Activated CD4-positive, alpha-beta T cell treated with anti-CD3 and anti-CD28 coated beads, Interleukin-2, amount 10 ng/mL, durations not matched to agents 24 days and 14 days (primary cell): Measurements from ENCODE around the gene PHTF2. TPM values are rescaled to one million over a fixed set of nuclear protein-coding genes. Genes with fewer than 3 reads are reported as not detected.

ENCODE experiments used
- DNase-seq: peaks from one replicate; pipeline ENCODE4 v3.0.0; 2022
- H3K27ac Mint-ChIP-seq: one replicate; pipeline ENCODE4 v1.8.0; 2022; ENCODE audit warnings: mild to moderate bottlenecking, mixed read lengths
- H3K27me3 Mint-ChIP-seq: one replicate; pipeline ENCODE4 v1.8.0; 2022; ENCODE audit warnings: mixed read lengths
- H3K36me3 Mint-ChIP-seq: one replicate; pipeline ENCODE4 v1.8.0; 2022; ENCODE audit warnings: low read depth, mild to moderate bottlenecking, mixed read lengths
- H3K4me1 Mint-ChIP-seq: one replicate; pipeline ENCODE4 v1.8.0; 2021; ENCODE audit warnings: mixed read lengths
- H3K4me3 Mint-ChIP-seq: one replicate; pipeline ENCODE4 v1.8.0; 2022; ENCODE audit warnings: mild to moderate bottlenecking, moderate library complexity, mixed read lengths
- H3K9me3 Mint-ChIP-seq: one replicate; pipeline ENCODE4 v1.8.0; 2021; ENCODE audit warnings: mixed read lengths
- intact Hi-C: fragments of 100-400 bp; cut with micrococcal nuclease; formaldehyde crosslinking; loops from one replicate; pipeline ENCODE4 v1.15.1; 2023
- total RNA-seq: library from RNA; stranded (reverse); gene quantifications from 2 replicates; pipeline ENCODE4 v1.2.3, GENCODE V29; 2022

Gene PHTF2
- total RNA-seq, 1 donor from 2014 or later = 32.1 TPM

- no peak overlapping the region for H3K4me3 Mint-ChIP-seq
- no peaks in the 10 kb centered on the region for H3K9me3 Mint-ChIP-seq
- H3K27ac Mint-ChIP-seq = no peak overlapping the region
- peaks cover 4% of the 10 kb centered on the region for H3K36me3 Mint-ChIP-seq
- DNase-seq = no peak
- peaks cover 8% of the 10 kb centered on the region for H3K4me1 Mint-ChIP-seq
- intact Hi-C loops = no loop called here
- H3K27me3 Mint-ChIP-seq = no peaks in the 10 kb centered on the region
Observed at GRCh38 chr7:77888998-77889397, 90.4 kb downstream of the PHTF2 start.

- intact Hi-C loops = no loop called here
- H3K27me3 Mint-ChIP-seq = no peaks in the 10 kb centered on the region
- H3K27ac Mint-ChIP-seq = no peak overlapping the region
- no peak for DNase-seq
- peaks cover 2% of the 10 kb centered on the region for H3K4me1 Mint-ChIP-seq
- no peak overlapping the region for H3K4me3 Mint-ChIP-seq
- no peaks in the 10 kb centered on the region for H3K9me3 Mint-ChIP-seq
- H3K36me3 Mint-ChIP-seq = peaks cover 2% of the 10 kb centered on the region
Observed at GRCh38 chr7:77893813-77894212, 95.2 kb downstream of the PHTF2 start.

GRCh38 chr7:77894574-77895091, 96.1 kb downstream of the PHTF2 start:
- Mint-ChIP-seq H3K27me3 (no peaks in the 10 kb centered on the region), H3K4me1 (peaks cover 4% of the 10 kb centered on the region), H3K27ac (no peak overlapping the region), H3K36me3 (peaks cover 2% of the 10 kb centered on the region), H3K9me3 (no peaks in the 10 kb centered on the region), H3K4me3 (no peak overlapping the region)
- intact Hi-C loops = loop anchor here (5.0 kb wide), 1 partner anchor 97 kb away; the partner anchor contains the start of genes PHTF2 and TMEM60
- no peak for DNase-seq

- H3K9me3 Mint-ChIP-seq = no peaks in the 10 kb centered on the region
- H3K36me3 Mint-ChIP-seq = peaks cover 3% of the 10 kb centered on the region
- peaks cover 6% of the 10 kb centered on the region for H3K4me1 Mint-ChIP-seq
- H3K27ac Mint-ChIP-seq = no peak overlapping the region
- no peak for DNase-seq
- intact Hi-C loops = loop anchor here (5.0 kb wide), 1 partner anchor 99 kb away; the partner anchor contains the start of genes PHTF2 and TMEM60
- H3K27me3 Mint-ChIP-seq = no peaks in the 10 kb centered on the region
- no peak overlapping the region for H3K4me3 Mint-ChIP-seq
Observed at GRCh38 chr7:77895905-77896304, 97.3 kb downstream of the PHTF2 start.

GRCh38 chr7:77897004-77897547, 98.5 kb downstream of the PHTF2 start:
- Mint-ChIP-seq H3K27ac (no peak overlapping the region), H3K27me3 (no peaks in the 10 kb centered on the region)
- intact Hi-C loops = loop anchor here (5.0 kb wide), 1 partner anchor 100 kb away; the partner anchor contains the start of genes PHTF2 and TMEM60

GRCh38 chr7:77899516-77899915, 100.9 kb downstream of the PHTF2 start:
- Mint-ChIP-seq H3K27me3 (no peaks in the 10 kb centered on the region), H3K4me1 (peaks cover 9% of the 10 kb centered on the region), H3K27ac (no peak overlapping the region), H3K4me3 (no peak overlapping the region), H3K36me3 (peaks cover 10% of the 10 kb centered on the region), H3K9me3 (no peaks in the 10 kb centered on the region)
- intact Hi-C loops = loop anchor here (5.0 kb wide), 1 partner anchor 102 kb away; the partner anchor contains the start of genes PHTF2 and TMEM60
- DNase-seq = no peak

More at GRCh38 chr7:77897004-77897547, 98.5 kb downstream of the PHTF2 start:
- no peak overlapping the region for H3K4me3 Mint-ChIP-seq
- peaks cover 6% of the 10 kb centered on the region for H3K36me3 Mint-ChIP-seq
- no peak for DNase-seq
- H3K9me3 Mint-ChIP-seq = no peaks in the 10 kb centered on the region
- H3K4me1 Mint-ChIP-seq = peaks cover 6% of the 10 kb centered on the region

- H3K36me3 Mint-ChIP-seq = peaks cover 10% of the 10 kb centered on the region
- no peak for DNase-seq
- no peaks in the 10 kb centered on the region for H3K27me3 Mint-ChIP-seq
- no peak overlapping the region for H3K27ac Mint-ChIP-seq
- no peaks in the 10 kb centered on the region for H3K9me3 Mint-ChIP-seq
- no peak overlapping the region for H3K4me3 Mint-ChIP-seq
- peaks cover 12% of the 10 kb centered on the region for H3K4me1 Mint-ChIP-seq
- intact Hi-C loops = no loop called here
Observed at GRCh38 chr7:77903597-77903996, 105.0 kb downstream of the PHTF2 start.

GRCh38 chr7:77904252-77904651, 105.7 kb downstream of the PHTF2 start:
- no peak overlapping the region for H3K4me3 Mint-ChIP-seq
- no peaks in the 10 kb centered on the region for H3K9me3 Mint-ChIP-seq
- DNase-seq = no peak
- no peak overlapping the region for H3K27ac Mint-ChIP-seq
- H3K36me3 Mint-ChIP-seq = peaks cover 10% of the 10 kb centered on the region
- H3K4me1 Mint-ChIP-seq = peaks cover 9% of the 10 kb centered on the region
- no peaks in the 10 kb centered on the region for H3K27me3 Mint-ChIP-seq
- intact Hi-C loops = no loop called here

GRCh38 chr7:77907281-77907680, 108.7 kb downstream of the PHTF2 start:
- no peak overlapping the region for H3K27ac Mint-ChIP-seq
- peaks cover 10% of the 10 kb centered on the region for H3K4me1 Mint-ChIP-seq
- H3K4me3 Mint-ChIP-seq = no peak overlapping the region
- intact Hi-C loops = no loop called here
- H3K9me3 Mint-ChIP-seq = no peaks in the 10 kb centered on the region
- H3K36me3 Mint-ChIP-seq = peaks cover 5% of the 10 kb centered on the region
- DNase-seq = no peak
- no peaks in the 10 kb centered on the region for H3K27me3 Mint-ChIP-seq

- H3K36me3 Mint-ChIP-seq = peaks cover 3% of the 10 kb centered on the region
- intact Hi-C loops = no loop called here
- H3K4me3 Mint-ChIP-seq = no peak overlapping the region
- no peak overlapping the region for H3K27ac Mint-ChIP-seq
- peaks cover 10% of the 10 kb centered on the region for H3K4me1 Mint-ChIP-seq
- no peaks in the 10 kb centered on the region for H3K9me3 Mint-ChIP-seq
- DNase-seq = no peak
- H3K27me3 Mint-ChIP-seq = no peaks in the 10 kb centered on the region
Observed at GRCh38 chr7:77908664-77909063, 110.1 kb downstream of the PHTF2 start.

- DNase-seq = no peak
- Mint-ChIP-seq H3K9me3 (no peaks in the 10 kb centered on the region), H3K36me3 (peaks cover 3% of the 10 kb centered on the region), H3K27me3 (no peaks in the 10 kb centered on the region), H3K27ac (no peak overlapping the region), H3K4me1 (peaks cover 10% of the 10 kb centered on the region), H3K4me3 (no peak overlapping the region)
- intact Hi-C loops = no loop called here
Observed at GRCh38 chr7:77910124-77910523, 111.6 kb downstream of the PHTF2 start.

- Mint-ChIP-seq H3K4me3 (no peak overlapping the region), H3K4me1 (peaks cover 7% of the 10 kb centered on the region)
- intact Hi-C loops = no loop called here
Observed at GRCh38 chr7:77912293-77912692, 113.7 kb downstream of the PHTF2 start.

GRCh38 chr7:77913977-77914607, 115.5 kb downstream of the PHTF2 start:
- no peak for DNase-seq
- no peaks in the 10 kb centered on the region for H3K27me3 Mint-ChIP-seq
- intact Hi-C loops = no loop called here
- peaks cover 6% of the 10 kb centered on the region for H3K36me3 Mint-ChIP-seq
- peak overlapping the region; percentile 17 for H3K4me3 Mint-ChIP-seq
- H3K27ac Mint-ChIP-seq = peak overlapping the region; percentile 30
- H3K9me3 Mint-ChIP-seq = no peaks in the 10 kb centered on the region
- H3K4me1 Mint-ChIP-seq = peaks cover 7% of the 10 kb centered on the region

More at GRCh38 chr7:77912293-77912692, 113.7 kb downstream of the PHTF2 start:
- Mint-ChIP-seq H3K36me3 (peaks cover 6% of the 10 kb centered on the region), H3K27ac (no peak overlapping the region), H3K27me3 (no peaks in the 10 kb centered on the region), H3K9me3 (no peaks in the 10 kb centered on the region)
- DNase-seq = no peak

GRCh38 chr7:77917500-77918262, 119.1 kb downstream of the PHTF2 start:
- H3K36me3 Mint-ChIP-seq = peaks cover 4% of the 10 kb centered on the region
- H3K9me3 Mint-ChIP-seq = no peaks in the 10 kb centered on the region

More at GRCh38 chr7:77917500-77918262, 119.1 kb downstream of the PHTF2 start:
- Mint-ChIP-seq H3K27ac (no peak overlapping the region), H3K27me3 (no peaks in the 10 kb centered on the region), H3K4me3 (no peak overlapping the region), H3K4me1 (peaks cover 5% of the 10 kb centered on the region)
- intact Hi-C loops = no loop called here
- no peak for DNase-seq
